ENCODE measurements around the gene BST2. TPM values are rescaled to one million over a fixed set of nuclear protein-coding genes. Genes with fewer than 3 reads are reported as not detected.

Gene BST2
- total RNA-seq, 2 experiments from 2014 or later = 16.1 to 16.8 TPM

- Mint-ChIP-seq H3K27ac (no peak overlapping the region), H3K9me3 (no peaks in the 10 kb centered on the region), H3K27me3 (peaks cover 52% of the 10 kb centered on the region), H3K36me3 (ENCODE audit: low read depth) (no peaks in the 10 kb centered on the region), H3K4me1 (ENCODE audit: low read depth) (peaks cover 18% of the 10 kb centered on the region), H3K4me3 (peak overlapping the region; percentile 25)
- H3K4me3 ChIP-seq (ENCODE audit: low read length) = no peak overlapping the region
- H3K27ac ChIP-seq (ENCODE audit: low read depth in 1 of 2, low read length in 2 of 2) = no peak overlapping the region
- peaks cover 0 to 5% of the 10 kb centered on the region in 2 experiments for H3K9me3 ChIP-seq (ENCODE audit: control insufficient read depth in 1 of 2, insufficient read depth in 1 of 2, low read length in 2 of 2)
- peaks cover 22% of the 10 kb centered on the region for H3K4me1 ChIP-seq (ENCODE audit: insufficient read depth, low read length)
- no peaks in the 10 kb centered on the region for H3K36me3 ChIP-seq (ENCODE audit: insufficient read depth, low read length)
- no peak for TF ChIP-seq CTCF (IDR thresholded peaks at IDR 0.05)
- POLR2A ChIA-PET = no interaction called here
- peaks cover 7 to 14% of the 10 kb centered on the region in 2 experiments for H3K27me3 ChIP-seq (ENCODE audit: control insufficient read depth in 1 of 2, insufficient read depth in 2 of 2, low read length in 2 of 2)
- DNase-seq = peak in 3 of 14 experiments; percentile 32 to 38 (median 35)
- intact Hi-C loops (cut with DNase I, micrococcal nuclease) = loop anchor here in 1 of 2 experiments (5.0 kb wide), 1 partner anchor 122 kb away; no protein-coding TSS in a partner anchor
- ATAC-seq (ENCODE audit: poor library complexity) = no peak
- CTCF ChIA-PET = interaction anchor here (0.7 kb wide), 1 partner anchor 15 kb away, joined by 4 read pairs; no protein-coding TSS in a partner anchor
Observed at GRCh38 chr19:17450264-17451075, 45.0 kb upstream of the BST2 start.

DNA sequence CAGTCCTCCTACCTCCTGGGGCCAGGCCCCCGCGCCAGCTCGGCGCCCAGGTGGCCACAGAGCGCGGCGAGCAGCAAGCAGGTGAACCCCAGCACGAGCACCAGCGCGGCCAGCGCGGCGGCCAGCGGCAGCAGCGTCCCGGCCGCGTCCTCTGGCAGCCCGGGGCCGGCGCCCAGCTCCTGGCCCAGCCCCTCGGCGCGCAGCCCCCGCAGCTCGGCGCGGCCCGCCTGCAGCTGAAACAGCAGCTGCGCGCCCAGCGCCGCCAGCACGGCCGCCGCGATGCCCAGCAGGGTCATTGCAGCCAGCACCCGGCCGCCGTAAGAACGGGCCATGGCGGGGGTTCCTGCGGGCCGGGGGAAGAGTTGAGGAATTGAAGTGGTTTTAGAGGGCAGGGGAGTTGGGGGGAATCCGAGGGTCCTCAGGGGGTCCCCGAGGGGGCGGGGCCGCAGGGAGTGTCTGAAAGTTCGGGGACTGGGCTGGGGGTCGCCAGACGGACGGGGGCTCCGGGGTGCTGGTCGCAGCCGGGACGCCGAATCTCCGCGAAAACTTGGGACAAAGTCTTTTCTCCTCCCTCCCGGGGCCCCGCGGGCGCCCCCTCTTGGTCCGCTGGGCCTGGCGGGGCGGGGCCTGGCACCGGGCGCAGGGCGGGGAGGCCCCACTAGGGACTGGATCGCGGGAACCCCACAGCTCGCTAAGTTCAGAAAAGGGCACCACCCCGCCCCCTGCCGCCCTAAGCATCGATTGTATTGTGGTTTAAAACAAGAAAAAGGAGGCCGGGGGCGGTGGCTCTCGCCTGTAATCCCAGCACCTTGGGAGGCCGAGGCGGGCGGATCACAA is 42.9 kb upstream of the BST2 start, which contains the start of gene TMEM221:
TSS of gene TMEM221 (minus strand) at position 538 of the 837 bp plus-strand sequence. CDS start at position 332, 206 bp downstream.
- H3K4me1 ChIP-seq (ENCODE audit: insufficient read depth, low read length) = peaks cover 17% of the 10 kb centered on the region
- no peaks in the 10 kb centered on the region for H3K9me3 Mint-ChIP-seq
- intact Hi-C loops (cut with DNase I, micrococcal nuclease) = loop anchor here in 1 of 2 experiments (10.0 kb wide), 1 partner anchor 406 kb away; the partner anchor contains the start of gene RPL18A
- peaks cover 0 to 3% of the 10 kb centered on the region in 2 experiments for H3K9me3 ChIP-seq (ENCODE audit: control insufficient read depth in 1 of 2, insufficient read depth in 1 of 2, low read length in 2 of 2)
- H3K4me3 ChIP-seq (ENCODE audit: low read length) = peak within 1 kb of the TSS; percentile 31
- CTCF ChIA-PET = interaction anchor here (0.5 to 2.0 kb wide), 6 partner anchors 14 to 403 kb away, joined by 3 to 7 read pairs (median 4); partner anchors contain the start of gene BST2
- ATAC-seq (ENCODE audit: poor library complexity) (peak; percentile 88), DNase-seq (peak in 13 of 14 experiments; percentile 26 to 82 (median 55))
- H3K27me3 Mint-ChIP-seq = peaks cover 37% of the 10 kb centered on the region
- H3K27ac Mint-ChIP-seq = no peak within 1 kb of the TSS
- POLR2A ChIA-PET = interaction anchor here (0.7 to 1.0 kb wide), 2 partner anchors 10 to 17 kb away, joined by 3 to 4 read pairs; no protein-coding TSS in a partner anchor
- no peaks in the 10 kb centered on the region for H3K36me3 Mint-ChIP-seq (ENCODE audit: low read depth)
- peaks cover 0 to 6% of the 10 kb centered on the region in 2 experiments for H3K27me3 ChIP-seq (ENCODE audit: control insufficient read depth in 1 of 2, insufficient read depth in 2 of 2, low read length in 2 of 2)
- H3K27ac ChIP-seq (ENCODE audit: low read depth in 1 of 2, low read length in 2 of 2) = no peak within 1 kb of the TSS
- H3K4me1 Mint-ChIP-seq (ENCODE audit: low read depth) = peaks cover 10% of the 10 kb centered on the region
- peak within 1 kb of the TSS; percentile 1 for H3K4me3 Mint-ChIP-seq
- no peaks in the 10 kb centered on the region for H3K36me3 ChIP-seq (ENCODE audit: insufficient read depth, low read length)
- peak; percentile 56 for TF ChIP-seq CTCF (IDR thresholded peaks at IDR 0.05)

DNA sequence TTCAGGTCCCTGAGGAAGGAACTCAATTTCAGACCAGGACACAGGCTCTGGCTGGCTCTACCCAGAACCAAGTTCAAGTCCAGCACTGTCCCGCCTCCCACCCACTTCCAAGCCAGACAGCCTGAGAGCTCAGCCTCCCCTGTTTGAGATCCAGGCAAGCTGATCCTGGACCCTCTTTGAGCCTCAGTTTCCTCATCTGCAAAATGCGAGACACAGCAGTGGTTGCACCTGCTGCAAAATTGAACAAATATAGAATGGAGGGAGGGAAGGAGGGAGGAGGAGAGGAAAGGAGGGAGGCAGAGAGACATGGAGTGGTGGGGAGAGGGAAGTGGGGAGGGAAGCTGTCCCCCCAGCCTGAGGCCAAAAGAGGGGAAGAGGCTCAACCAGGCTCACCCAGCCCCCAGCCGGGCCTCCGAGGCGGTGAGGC is 42.3 kb upstream of the BST2 start:
- H3K4me1 Mint-ChIP-seq (ENCODE audit: low read depth) = peaks cover 9% of the 10 kb centered on the region

More for the DNA sequence above, 42.3 kb upstream of the BST2 start:
- H3K27ac ChIP-seq (ENCODE audit: low read depth in 1 of 2, low read length in 2 of 2) = no peak overlapping the region
- peaks cover 15% of the 10 kb centered on the region for H3K4me1 ChIP-seq (ENCODE audit: insufficient read depth, low read length)
- H3K4me3 ChIP-seq (ENCODE audit: low read length) = no peak overlapping the region
- intact Hi-C loops (cut with DNase I, micrococcal nuclease) = loop anchor here in 1 of 2 experiments (10.0 kb wide), 1 partner anchor 407 kb away; the partner anchor contains the start of gene RPL18A
- no peak for TF ChIP-seq CTCF (IDR thresholded peaks at IDR 0.05)
- no peaks in the 10 kb centered on the region for H3K9me3 Mint-ChIP-seq
- ChIA-PET POLR2A (interaction anchor here (0.7 to 1.0 kb wide), 2 partner anchors 11 to 18 kb away, joined by 3 to 4 read pairs; no protein-coding TSS in a partner anchor), CTCF (interaction anchor here (1.4 to 2.0 kb wide), 4 partner anchors 18 to 62 kb away, joined by 3 to 7 read pairs (median 5); partner anchors contain the start of gene BST2)
- no peak for DNase-seq
- peaks cover 34% of the 10 kb centered on the region for H3K27me3 Mint-ChIP-seq
- ATAC-seq (ENCODE audit: poor library complexity) = no peak
- H3K36me3 Mint-ChIP-seq (ENCODE audit: low read depth) = no peaks in the 10 kb centered on the region
- no peaks in the 10 kb centered on the region for H3K36me3 ChIP-seq (ENCODE audit: insufficient read depth, low read length)
- peak overlapping the region; percentile 1 for H3K4me3 Mint-ChIP-seq
- H3K27me3 ChIP-seq (ENCODE audit: control insufficient read depth in 1 of 2, insufficient read depth in 2 of 2, low read length in 2 of 2) = peaks cover 0 to 6% of the 10 kb centered on the region in 2 experiments
- no peaks in the 10 kb centered on the region for H3K9me3 ChIP-seq (ENCODE audit: control insufficient read depth in 1 of 2, insufficient read depth in 1 of 2, low read length in 2 of 2)
- no peak overlapping the region for H3K27ac Mint-ChIP-seq

Data from CD4-positive, alpha-beta T cell (primary cell).